Measurements from ENCODE around the gene ARAP1.

Gene ARAP1

DNA sequence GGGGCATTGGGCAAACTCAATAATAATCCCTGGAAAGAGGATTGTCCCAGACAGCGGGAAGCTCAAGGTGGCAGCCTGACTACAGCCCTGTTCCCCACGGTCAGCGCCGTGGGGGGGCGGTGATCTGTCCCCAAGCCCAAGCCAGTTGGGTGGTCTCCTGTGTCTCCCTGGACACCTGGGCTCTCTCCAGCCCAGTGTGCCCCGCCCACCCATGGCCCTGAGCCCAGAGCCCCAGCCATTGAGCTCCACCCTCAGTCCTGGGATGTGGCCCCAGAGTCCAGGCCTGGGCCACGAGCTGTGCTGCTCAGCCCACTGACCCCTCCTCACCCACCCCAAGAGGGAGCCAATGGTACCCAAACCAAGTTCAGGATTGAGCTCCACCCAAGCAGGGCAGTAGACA lies 50.1 kb downstream of the ARAP1 start:
- FAIRE-seq = no peak

DNA sequence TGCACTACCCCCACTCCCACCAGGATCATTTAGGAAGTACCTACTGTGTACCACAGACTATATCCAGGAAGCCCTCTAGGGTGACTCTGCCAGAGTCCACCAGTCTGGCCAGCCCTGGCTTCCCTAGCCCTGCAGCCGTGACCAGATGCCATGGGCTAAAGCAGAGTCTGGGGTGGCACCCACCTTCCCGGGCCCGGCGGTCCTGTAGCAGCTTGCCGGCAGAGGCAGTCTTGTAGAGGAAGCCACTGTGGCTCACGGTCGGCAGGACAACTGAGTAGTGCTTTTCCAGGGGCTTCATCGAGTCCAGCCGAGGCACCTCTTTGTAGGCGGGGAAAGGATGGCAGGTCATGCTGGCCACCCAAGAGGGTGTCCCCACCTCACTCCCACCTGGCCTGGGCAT lies 50.7 kb downstream of the ARAP1 start:
- FAIRE-seq = no peak

DNA sequence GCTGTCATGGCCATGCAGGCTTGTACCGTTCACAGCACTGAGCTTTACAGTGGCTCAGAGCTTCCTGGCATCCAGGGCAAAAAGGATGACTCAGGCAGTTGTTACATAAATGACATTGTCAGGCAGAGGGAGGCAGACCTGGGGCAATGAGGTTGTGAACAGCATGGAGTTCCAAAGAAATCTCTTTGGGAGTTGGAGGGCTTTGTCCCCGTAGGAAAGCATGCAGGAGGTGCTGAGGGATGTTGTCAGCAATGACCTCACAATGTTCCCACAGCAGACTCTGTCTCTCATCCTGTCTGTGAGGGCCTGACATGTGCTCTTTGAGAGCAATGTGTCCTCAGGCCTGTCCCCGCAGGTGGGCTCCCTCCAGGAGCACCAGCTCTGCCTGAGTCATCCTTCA lies 52.1 kb downstream of the ARAP1 start:
- FAIRE-seq = no peak

DNA sequence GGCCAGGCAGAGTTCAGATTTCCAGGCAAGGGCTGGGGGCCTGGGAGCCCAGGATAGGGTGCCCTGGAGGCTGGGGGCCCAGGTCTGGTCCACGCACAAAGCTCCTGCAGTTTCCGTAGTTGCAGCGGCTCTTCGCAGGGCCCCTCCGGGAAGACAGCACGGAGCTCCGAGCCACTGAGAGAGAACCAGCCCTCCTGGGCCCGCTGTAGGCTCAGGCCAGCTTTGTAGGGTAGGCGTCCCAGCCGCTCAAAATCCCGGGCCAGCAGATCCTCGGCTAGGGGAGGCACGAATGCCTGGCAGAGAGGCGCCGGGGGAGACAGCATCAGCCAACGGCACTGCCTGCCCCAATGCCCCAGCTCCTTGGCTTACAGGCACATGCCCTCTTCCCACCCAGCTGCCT lies 54.4 kb downstream of the ARAP1 start:
- no peak for FAIRE-seq

DNA sequence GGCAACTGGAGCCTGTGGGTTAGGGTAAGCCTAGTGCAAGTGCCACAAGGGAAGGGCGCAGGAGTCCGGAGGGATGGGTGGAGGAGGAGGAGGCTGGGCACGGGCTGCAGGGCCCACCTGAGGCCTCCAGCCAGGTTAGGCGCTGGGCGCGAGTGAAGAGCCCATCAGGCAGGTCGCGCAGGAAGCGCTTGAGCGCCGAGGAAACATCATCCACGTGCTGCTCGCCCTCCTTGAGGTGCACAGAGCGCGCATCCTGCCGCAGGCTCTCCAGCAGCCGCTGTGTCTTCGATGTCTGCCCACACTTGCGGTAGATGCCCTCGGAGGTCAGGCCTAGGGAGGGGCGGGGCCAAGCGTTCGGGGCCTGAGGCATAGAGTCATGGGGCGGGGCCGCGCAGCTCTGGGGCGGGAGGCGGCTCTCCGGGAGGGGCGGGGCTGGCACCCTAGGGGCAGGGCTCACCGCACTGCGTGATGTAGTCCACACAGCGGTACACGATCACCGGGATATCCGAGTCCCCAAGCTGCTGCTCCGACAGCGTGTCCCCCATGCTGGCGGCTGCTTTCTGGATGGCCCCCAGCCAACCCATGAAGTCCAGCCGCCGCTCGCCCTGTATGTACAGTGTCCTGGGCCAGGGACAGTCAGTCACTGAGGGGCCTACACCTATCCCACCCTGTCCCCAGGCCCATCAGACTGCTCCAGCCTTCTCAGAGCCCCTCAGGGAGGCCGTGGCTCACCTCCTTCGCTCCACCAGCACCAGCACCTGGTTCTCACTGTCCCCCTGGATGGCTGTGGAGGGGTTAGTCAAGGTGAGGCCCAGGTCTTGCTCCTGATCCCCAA lies 55.1 kb downstream of the ARAP1 start:
- FAIRE-seq = no peak

DNA sequence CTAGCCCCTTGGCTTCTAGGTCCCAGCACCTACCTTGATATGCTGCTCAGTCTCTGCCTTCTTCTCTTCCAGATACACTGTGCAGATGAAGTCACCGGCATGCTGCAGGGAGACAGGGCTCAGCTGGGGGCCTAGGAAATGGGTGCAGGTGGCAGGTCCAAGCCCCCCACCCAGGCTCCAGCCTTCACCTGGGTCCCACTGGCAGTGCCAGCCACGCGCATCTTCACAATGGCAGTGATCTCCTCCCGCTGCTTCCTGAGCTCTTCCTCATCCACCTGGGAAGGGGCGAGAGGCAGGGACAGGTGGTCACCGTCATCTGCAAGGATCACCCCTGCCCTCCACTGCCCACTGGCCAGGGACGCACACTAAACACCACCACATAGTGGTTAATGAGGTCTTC lies 56.9 kb downstream of the ARAP1 start:
- FAIRE-seq = no peak

DNA sequence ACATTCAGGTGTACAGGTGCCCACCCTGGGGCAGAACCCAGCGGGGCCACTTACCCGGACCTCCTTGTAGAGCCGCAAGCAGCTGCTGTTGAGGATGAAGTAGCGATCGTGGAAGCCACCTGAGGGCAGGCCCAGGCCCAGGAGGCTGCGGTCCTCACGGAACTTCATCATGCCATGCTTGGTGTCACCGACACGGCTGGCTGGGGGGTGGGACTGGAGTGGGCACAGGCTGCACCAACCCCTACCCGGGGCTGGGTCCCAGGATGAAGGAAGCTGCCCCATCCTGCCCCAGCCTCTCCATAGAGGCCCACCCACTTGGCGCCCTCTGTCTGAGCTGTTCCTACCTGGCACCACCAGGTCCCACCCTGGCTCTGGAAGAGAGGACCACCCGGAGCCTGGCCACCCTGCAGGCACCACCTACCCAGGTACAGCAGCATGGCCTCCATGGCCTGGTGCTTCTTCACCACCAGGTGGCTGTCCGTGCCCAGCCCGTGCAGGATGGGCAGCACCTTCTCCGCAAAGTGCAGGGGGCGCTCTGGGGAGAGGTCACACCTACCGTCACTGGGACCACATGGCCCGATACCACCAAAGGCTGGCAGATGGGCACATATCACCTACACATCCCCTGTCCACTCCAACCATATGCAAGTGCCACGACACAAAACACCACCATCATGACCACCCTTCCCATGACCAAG lies 58.8 kb downstream of the ARAP1 start:
- no peak for FAIRE-seq

DNA sequence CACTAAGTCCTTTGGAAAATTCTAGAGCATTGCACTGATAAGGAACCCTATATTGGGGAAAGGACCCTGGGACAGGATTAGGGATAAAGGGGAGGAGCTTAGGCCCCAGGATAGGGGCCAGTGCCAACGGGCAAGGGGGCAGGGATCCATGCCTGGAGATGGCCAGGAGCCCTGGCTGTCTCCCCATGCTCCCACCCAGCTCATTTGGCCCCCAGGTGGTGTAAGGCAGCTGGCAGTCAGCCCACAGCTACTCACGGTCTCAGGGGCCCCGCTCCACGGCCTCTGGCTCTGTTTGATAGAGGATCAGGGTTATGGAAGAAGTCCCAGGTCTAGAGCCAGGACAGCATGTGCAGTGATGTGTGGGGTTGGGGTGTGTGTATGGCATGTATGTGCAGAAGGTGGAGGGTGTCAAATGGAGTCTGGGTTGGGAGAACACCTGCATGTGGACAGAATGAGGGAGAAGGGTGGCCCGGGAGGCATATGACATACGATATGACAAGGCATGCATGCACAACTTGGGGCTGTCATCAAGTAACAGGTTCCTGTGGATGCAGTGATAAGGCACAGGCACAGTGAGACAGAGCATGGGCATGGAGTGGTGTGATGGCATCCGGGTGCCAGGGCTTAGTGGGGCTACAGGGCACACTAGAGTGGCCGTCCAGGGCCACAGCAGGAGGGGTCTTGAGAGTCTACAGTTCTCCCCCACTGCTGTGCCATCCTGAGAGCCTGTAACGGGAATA lies 59.5 kb downstream of the ARAP1 start:
- no peak for FAIRE-seq

DNA sequence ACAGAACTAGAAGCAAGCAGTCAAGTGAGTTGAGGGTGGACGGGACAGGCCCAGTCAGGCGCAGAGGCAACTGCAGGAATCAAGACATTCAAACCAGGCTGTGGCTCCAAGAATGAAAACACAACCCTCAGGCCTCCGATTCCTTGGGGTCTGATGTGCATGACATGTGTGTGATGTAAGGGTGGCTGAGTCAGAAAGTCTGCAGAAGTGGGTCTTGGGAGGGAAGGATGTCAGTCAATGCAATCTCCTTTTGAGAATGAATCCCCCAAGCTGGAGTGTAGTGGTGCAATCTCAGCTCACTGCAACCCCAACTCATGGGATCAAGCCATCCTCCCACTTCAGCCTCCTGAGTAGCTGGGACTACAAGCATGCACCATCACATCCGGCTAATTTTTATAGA lies 62.0 kb downstream of the ARAP1 start:
- no peak for FAIRE-seq

DNA sequence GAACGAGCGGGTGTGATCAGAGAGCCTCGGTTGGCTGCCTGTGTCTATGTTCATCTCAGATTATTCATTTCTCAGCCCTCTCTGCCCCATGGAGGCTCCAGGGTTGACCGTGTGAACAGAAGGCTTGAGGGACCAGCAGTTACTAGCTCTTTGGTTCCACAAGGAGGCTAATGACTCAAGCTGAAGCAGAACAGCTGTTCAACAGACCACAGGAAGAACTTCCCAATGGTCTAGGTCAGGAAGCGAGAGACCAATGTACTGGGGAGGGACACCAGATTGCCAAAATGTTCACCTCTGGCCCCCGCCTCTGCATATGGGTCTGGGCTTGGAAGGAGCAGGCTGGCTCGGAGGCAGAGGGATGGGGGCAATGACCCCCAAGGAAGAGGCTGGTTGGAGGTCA lies 63.3 kb downstream of the ARAP1 start:
- FAIRE-seq = no peak

DNA sequence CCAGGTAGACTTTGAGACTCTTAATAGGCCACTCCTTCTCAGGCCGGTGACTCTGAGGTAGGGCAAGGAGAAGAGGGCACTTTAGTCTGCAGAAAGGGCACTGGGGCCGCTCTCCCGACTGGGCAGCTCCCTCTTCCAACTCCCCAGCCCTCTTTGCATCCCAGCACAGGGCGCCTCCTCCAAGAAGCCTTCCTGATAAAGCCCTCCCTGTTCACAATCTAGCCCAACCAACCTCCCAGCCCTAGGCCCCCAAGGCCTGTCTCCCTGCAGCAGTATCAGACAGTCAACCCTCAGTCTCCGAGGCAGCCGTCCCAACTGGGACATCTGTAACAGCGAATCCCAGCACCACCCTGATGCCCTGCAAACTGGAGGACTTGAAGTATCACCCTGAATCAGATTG lies 63.7 kb downstream of the ARAP1 start:
- no peak for FAIRE-seq

DNA sequence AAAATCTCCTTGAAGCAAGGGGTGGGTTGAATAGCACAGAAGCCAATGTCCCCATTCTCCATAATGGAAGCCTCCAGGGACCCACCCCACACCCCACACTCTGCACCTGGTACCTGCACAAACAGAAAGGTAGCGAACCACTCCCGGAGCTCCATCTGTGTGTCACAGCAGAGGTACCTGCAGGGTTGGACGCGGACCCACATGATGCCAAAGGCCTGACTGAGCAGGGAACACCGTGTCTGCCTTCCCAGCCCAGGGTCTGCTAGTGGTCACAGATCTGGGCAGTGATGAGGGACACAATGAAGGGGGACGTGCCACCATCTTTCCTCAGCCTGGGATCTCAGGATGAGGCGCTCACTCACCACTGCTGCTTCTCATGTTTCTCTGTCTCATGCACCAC lies 64.9 kb downstream of the ARAP1 start:
- no peak for FAIRE-seq

DNA sequence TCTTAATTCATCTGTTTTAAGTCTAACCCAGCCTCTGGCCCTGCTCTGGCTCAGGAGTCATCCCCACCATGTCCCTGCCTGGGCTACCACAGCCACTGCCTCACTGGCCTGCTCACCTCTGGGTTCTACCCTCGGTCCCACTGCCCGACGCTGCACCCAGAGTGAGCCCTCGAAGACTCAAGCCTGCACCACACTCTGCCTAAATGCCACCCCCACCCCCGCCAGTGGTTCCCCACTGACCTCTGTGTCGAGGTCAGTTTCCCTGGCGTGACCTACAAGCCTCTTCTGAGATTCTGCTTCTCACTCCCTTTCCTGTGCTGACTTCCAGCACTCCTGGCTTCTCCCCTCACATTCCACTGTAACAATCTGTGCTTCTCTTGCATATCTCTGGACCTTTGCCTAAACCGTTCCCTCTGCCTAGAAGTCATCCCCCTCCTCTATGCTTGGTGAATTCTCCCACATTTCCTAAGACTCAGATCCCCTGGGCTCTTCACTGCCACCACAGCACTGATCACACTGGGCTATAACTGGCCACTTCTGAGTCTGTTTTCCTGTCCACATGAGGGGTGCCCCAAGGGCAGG lies 65.5 kb downstream of the ARAP1 start:
- no peak for FAIRE-seq

DNA sequence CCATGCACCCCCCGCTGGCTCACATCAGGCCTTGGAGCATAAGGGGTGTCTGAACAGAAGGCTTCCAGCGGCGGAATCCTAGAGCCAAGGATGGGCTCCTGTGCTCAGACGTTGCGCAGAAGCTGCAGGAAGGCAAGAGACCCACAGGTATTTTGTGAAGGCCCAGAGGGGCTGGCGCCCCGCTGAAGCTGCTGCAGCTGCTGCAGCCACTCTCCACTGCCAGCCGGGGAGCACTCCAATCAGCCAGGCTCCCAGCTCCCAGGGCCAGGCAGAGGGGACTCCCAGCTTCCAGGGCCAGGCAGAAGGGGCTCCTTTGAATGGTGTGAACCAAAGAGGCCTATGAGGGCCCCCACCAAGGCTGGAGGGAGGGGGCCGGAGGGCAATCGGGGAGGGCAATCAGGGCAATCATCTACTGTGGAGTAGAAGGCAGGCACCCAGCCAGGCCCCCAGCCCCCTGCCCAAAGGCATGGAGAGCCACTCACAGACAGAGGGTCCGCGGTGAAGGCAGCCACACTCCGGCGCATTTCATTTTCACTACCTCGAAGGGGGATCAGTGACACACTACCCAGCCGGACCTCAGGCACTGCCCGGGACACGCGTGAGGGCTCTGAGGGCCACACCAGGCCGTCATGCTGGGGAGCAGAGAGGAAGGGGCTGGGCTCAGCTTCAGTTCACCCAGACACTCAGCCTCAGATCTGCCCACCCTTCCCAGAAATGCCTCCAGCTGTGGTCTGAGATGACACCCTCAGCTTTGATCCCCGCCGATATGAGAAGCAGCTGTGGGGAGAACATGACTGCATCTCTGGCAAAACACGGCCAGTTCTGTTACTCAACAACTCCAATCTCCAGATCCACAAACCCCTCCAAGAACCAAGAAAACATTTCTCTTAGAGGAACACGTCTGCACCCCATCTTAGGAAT lies 66.4 kb downstream of the ARAP1 start:
- FAIRE-seq = no peak

DNA sequence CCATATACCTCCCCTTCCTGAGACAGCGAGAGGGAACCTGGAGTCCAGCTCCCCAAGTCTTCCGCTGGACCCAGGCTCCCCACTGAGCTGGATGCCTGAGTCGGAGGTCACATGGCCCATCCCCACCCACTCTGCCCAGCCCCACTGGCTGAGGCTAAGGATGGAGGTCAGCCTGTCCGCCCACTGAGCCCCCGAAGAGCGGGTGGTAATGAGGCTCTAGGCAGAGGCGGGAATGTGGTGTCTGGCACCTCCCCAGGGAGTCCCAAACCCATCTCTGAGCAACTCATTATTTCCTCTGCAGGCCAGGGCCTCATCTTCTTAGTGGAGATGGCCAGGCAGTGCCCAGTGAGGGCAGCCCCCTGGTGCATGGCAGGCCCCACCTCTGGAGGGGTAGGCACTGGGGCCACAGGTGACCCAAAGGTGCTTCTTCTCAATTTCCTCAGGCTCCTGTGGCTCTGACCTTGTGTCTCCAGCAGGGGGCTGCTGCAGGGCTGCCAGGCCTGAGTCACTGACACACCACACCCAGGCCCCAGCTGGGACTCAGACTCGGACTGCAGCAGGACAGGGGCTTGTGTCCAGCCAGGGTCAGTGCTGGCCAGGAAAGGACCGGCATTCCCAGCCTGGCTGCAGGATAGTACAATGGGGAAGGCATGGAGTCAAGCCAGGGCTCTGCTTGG lies 67.8 kb downstream of the ARAP1 start:
- no peak for FAIRE-seq

DNA sequence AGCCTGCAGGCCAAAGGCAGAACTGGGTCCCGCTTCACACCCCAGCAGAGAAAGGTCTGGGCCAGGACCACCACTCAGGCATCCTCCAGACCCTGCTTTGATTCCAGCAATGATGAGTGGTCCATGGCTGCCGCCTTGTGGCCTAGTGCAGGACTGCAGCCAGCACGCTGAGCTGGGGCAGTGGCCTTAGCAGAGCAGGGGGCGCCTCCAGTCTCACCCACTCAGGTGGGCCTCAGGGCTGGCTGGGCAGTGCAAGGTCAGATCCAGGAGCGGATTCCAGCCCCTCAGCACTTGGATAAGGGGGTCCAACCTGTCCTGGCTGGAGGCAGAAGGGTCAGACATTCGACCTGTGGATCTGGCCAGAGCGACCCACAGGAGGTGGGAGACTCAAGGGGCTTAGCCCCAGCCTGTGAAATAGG lies 68.4 kb downstream of the ARAP1 start:
- no peak for FAIRE-seq

DNA sequence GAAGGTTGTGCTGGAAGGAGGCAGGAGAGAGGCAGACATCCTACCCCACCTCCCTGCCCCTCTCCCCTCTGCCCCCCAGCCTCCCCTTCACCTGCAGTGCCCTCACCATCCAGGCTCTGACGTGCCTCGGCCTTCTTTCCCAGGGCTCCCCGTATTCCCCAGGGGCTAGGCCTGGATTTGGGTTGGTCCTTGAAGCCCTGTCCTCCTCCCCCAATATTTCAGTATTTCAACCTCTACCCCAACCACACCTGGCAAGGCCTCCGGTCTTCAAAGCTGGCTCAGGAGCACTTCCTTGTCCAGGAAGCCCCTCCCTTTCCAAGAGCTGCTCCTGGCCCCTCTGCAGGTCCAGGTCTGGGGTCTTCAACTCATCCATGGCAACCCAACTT lies 69.4 kb downstream of the ARAP1 start:
- FAIRE-seq = no peak

DNA sequence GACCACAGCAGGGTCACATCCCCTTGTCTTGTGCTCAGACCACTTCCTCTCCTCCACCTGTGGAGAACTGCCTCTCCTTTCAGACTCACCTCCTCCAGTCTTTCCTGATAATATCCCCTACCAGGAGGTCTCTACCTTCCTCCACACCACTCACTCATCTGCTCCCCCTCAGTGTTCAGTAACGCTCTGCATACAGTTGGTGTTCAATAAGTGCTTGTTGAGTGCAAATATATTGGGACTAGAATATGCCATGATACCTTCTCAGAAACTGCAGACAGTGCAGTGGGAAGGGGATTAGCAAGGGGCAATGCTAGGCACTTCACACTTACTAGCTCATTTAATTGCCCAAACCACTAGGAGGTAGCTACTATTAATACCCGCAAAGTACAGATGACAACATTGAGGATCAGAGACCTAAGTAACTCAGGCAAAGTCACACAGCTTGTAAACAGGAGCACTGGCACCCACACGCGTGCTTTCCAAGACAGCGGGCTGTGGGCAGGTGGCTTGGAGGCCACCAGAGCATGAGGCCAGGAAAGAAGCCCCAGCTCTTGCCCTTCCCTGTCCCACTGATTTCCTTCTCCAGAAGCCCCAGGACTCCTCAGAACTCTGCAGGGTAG lies 69.9 kb downstream of the ARAP1 start:
- FAIRE-seq = no peak

DNA sequence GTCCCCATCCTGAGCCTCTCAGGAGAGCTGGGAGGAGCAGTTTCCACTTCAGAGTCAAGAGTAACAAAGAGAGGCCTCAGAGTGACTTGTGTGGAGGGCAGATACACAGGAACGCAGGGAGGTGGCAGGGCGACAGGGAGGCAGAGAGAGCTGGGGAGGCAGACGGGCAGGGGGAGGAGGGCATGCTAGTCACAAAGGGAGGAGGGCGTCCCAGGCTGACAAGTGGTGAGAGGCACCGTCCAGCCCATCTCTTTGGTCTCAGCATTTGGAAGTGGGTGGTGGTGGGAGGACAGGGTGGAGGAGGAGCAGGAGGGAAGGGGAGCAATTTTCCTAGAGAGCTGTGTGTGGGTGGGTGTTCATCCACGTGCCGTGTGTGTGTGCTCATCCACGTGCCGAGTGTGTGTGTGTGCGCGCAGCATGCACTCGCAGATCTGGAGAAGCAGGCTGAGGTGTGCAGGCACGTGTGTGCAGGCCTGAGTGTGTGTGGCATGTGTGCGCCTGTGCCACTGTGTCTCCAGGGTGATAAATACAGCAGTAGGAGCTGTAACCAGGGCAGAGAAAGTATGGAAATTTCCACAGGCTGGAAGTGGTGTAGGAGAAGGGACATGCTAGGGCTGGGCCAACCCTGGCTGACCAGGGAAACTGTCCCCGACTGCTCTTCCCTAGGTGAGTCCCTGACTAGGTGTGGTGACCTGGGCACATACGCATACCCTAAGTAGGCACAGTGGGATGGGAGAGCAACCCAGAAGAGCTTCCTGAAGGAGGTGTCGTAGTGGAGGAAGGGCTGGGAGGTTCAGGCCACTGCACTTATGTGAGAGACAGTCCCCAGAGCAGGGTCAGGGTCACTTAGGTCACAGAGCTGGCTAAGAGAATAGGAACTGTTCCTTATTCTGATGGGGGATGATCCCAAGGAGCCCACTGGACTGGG lies 70.7 kb downstream of the ARAP1 start:
- FAIRE-seq = no peak

DNA sequence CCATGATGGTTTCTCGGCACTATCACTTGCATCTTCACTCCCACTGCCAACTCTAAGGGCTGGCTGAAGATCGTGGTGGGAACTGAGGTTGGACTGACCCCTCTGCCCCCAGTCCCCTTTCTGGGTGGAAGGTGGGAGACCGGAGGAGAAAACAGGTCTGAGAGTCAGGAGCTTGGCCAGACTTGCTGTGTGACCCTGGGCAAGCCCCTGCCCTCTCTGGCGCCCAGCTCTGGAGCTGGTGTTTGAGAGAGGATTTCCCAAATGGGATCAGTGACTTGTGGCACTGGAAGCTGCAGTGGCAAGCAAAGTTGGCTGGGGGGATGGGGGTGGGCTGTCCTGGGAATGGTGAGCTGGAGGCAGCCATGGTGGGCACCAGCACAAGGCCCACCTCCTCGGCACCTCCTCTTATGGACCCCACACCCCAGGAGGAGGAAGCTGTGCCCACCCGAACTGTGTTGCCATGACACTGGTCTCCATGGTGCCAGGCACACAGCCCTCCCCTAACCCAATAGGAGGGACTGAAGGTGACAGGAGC lies 71.5 kb downstream of the ARAP1 start:
- no peak for FAIRE-seq

Measured in A204.1 (cell line).